Measurements from ENCODE around the gene NRG2.

GRCh38 chr5:139841549-139841948 is 201.6 kb downstream of the NRG2 start:
- no peak for TF ChIP-seq POLR2A (IDR thresholded peaks at IDR 0.05)
- no peak for TF ChIP-seq CTCF (IDR thresholded peaks at IDR 0.05)
- TF ChIP-seq POLR2AphosphoS5 (IDR thresholded peaks at IDR 0.05): no peak
- no peak for TF ChIP-seq EP300 (IDR thresholded peaks at IDR 0.05)
